Measurements from ENCODE around the gene CREBBP. TPM values are rescaled to one million over a fixed set of nuclear protein-coding genes. Genes with fewer than 3 reads are reported as not detected.

CREBBP gene
- total and polyA plus RNA-seq, 9 of the 15 experiments (the other 6 are each of a cell fraction or from before 2014, with no cell fraction given), result 0.70 to 24.8 (median 5.6) TPM

- TF ChIP-seq SRF (CRISPR knock-in tag; IDR thresholded peaks at IDR 0.05) (no peak), ZC3H4 (CRISPR knock-in tag; IDR thresholded peaks at IDR 0.05; ENCODE audit: borderline replicate concordance) (no peak), NKRF (IDR thresholded peaks at IDR 0.05; ENCODE audit: borderline replicate concordance) (no peak), LARP7 (IDR thresholded peaks at IDR 0.05) (no peak), ZNF592 (IDR thresholded peaks at IDR 0.05) (no peak), KLF6 (CRISPR knock-in tag; IDR thresholded peaks at IDR 0.05; ENCODE audit: borderline replicate concordance) (no peak)
Measured at GRCh38 chr16:3819746-3820724, 60.5 kb downstream of the CREBBP start (continued).

Data from K562 (cell line).